Lower leg skin (tissue), 3 donors: ENCODE measurements around the gene CLEC2L.

Experiments
- CTCF ChIP-seq, 3 donors: fragments of 450-650 bp; IDR thresholded peaks; one replicate each; pipeline ENCODE4 v1.5.1; 2016; ENCODE audit warnings: antibody characterized with exemption in 3 of 3, mild to moderate bottlenecking in 3 of 3, moderate library complexity in 2 of 3
- POLR2A ChIP-seq, 2 donors: fragments of 450-650 bp; IDR thresholded peaks; one replicate each; pipeline ENCODE4 v1.6.1; 2016 to 2017; ENCODE audit warnings: antibody characterized with exemption in 2 of 2, mild to moderate bottlenecking in 1 of 2, moderate library complexity in 1 of 2

GRCh38 chr7:139559364-139560105, 36.0 kb downstream of the CLEC2L start:
- no peak for TF ChIP-seq POLR2A (IDR thresholded peaks at IDR 0.05)
- TF ChIP-seq CTCF (IDR thresholded peaks at IDR 0.05), result no peak
